Fibroblast of mammary gland (primary cell): ENCODE measurements around the gene DDAH1.

Experiments
- DNase-seq: peaks from one replicate; pipeline ENCODE4 v3.0.0-alpha.2; 2010; ENCODE audit warnings: low read depth
- H3K4me3 ChIP-seq: 2 replicates; pipeline ENCODE4 v1.5.1; 2011; ENCODE audit warnings: low read depth, mild to moderate bottlenecking, low read length, moderate library complexity; ENCODE audit not compliant: control insufficient read depth
- CTCF ChIP-seq: conservative IDR thresholded peaks from 2 replicates; pipeline ENCODE4 v1.5.1; 2011; ENCODE audit warnings: low read depth, low read length, inconsistent platforms; ENCODE audit not compliant: control insufficient read depth, insufficient read depth

The DDAH1 gene

GRCh38 chr1:85387781-85388180 is 77.2 kb downstream of the DDAH1 start:
- no peak overlapping the region for H3K4me3 ChIP-seq
- DNase-seq = peak; percentile 28
- TF ChIP-seq CTCF = no peak

- H3K4me3 ChIP-seq = no peak overlapping the region
- no peak for DNase-seq
These were observed 78.8 kb downstream of the DDAH1 start for GRCh38 chr1:85386068-85386722.

GRCh38 chr1:85379203-85380136 is 85.5 kb downstream of the DDAH1 start:
- no peak overlapping the region for H3K4me3 ChIP-seq
- no peak for DNase-seq
- TF ChIP-seq CTCF = no peak

More at GRCh38 chr1:85386068-85386722, 78.8 kb downstream of the DDAH1 start:
- no peak for TF ChIP-seq CTCF

GRCh38 chr1:85378534-85378933 is 86.4 kb downstream of the DDAH1 start:
- DNase-seq = no peak
- no peak overlapping the region for H3K4me3 ChIP-seq

GRCh38 chr1:85376356-85376755 is 88.6 kb downstream of the DDAH1 start:
- no peak overlapping the region for H3K4me3 ChIP-seq

More at GRCh38 chr1:85378534-85378933, 86.4 kb downstream of the DDAH1 start:
- no peak for TF ChIP-seq CTCF

GRCh38 chr1:85375493-85375892 is 89.5 kb downstream of the DDAH1 start:
- no peak for DNase-seq
- no peak overlapping the region for H3K4me3 ChIP-seq
- TF ChIP-seq CTCF = no peak

More at GRCh38 chr1:85376356-85376755, 88.6 kb downstream of the DDAH1 start:
- no peak for DNase-seq
- no peak for TF ChIP-seq CTCF
